Measurements from ENCODE around the gene GOLGA6L2.
"Not testable (repeated sequence)": the region's sequence is repeated elsewhere in the genome, so short reads cannot be mapped to it uniquely, and the experiment has no call there.

Gene GOLGA6L2

DNA sequence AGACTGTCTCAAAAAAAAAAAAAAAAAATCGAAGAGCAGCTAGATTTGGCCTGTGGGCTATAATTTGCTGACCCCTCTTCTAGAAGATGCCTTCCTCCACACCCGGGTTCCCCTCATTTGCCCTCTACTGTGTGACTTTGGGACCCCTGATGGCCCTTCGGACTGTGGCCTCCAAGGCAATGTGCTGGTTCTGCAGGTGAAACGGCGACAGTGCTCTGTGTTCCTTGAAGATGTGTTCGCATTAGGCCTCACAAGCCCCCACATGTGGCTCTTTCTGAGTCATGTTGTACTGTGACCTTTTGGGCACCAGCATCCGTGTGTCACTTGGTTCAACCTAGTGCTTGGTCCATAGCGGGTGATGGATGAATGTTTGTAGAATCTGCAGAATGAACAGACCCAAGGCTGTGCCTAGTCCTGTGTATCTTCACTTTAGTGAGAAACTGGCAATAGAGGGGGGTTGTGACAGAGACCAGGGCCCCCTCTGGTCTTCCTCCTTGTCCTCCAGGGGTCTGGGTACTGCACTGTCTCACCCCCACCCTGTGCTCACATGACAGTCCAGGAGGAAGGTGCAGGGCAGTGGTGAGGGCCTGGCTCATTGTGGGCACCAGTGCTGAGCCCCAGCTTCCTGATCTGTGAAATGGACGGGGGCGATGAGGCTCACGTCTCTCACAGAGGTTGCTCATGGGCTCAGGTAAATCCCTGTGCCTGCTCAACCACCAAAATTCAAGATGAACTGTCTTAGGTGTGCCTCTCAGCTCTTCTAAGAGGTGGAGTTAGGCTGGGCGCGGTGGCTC is 22.7 kb downstream of the GOLGA6L2 start:
- H3K4me3 ChIP-seq (ENCODE audit: low read depth, low read length), result no peak overlapping the region

DNA sequence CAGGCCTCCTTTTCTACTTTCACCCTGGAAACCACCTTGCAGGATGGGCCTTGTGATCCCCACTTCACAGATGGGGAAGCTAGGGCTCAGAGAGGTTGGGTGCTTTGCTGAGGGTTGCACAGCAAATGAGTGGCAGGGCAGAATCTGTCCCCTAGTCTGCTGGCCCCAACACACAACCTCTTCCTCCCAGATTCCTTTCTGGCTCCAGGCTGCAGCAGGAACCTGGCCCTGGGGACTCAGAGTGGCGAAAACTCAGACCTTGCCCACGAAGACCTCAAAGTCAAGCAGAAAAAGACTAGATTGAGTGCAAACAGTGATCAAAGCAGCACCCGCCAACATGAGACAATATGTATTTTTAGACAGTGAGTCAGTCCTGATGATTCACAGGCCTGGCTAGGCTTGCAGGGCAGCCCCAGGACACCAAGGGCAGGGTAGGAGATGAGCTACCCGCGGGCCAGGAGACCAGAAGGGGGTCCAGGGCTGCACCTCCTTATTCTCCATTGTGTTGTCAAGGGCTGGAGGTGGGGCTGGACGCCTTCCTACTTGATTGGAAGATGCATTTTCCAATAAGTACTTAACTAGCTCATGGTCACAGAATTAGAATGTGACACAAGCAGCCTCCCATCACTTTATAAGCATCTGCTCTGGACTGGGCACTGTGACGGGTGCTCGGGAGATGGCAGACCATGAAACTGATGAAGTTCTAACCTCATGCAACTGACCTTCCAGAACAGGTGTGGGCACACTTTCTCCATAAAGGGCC is 23.9 kb downstream of the GOLGA6L2 start:
- no peak overlapping the region for H3K4me3 ChIP-seq (ENCODE audit: low read depth, low read length)

DNA sequence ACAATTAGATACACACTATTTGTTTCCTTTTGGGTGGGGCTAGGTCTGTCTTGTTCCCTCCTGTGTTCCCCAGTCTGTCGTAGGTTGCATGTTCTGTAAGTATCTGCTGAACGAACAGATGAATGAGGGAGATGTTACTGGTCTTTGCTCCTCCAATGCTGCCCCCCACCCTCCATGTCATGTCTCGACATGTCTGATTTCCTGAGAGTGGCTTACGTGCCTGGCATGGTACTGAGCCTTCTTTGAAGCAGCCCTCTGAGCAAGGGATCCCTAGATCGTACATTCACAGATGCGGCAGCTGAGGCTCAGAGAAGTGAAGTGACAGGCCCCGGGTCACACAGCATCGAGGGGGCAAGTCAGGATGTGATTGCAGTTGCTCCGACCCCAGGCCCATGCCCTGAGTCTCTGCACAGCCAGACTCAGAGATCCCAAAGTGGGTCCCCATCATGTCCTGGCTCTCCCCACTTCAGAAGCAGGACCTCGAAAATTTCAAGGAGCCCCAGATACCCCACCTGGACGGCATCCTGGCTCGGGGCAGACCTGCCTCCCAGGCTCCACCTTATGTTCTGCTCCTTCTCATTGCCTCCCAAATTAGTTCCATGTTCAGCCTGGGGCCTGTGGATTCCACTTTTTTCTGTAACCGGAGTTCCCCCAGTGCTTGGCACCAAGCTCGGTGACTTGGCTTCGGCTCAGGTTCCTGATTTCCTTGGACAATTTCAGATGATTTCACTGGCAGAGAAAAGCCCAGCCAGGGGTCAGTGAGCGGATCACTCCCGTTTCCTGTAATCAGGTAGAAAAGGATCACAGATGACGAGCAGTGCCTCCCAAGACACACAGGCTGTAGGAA is 24.7 kb downstream of the GOLGA6L2 start:
- H3K4me3 ChIP-seq (ENCODE audit: low read depth, low read length), result no peak overlapping the region

DNA sequence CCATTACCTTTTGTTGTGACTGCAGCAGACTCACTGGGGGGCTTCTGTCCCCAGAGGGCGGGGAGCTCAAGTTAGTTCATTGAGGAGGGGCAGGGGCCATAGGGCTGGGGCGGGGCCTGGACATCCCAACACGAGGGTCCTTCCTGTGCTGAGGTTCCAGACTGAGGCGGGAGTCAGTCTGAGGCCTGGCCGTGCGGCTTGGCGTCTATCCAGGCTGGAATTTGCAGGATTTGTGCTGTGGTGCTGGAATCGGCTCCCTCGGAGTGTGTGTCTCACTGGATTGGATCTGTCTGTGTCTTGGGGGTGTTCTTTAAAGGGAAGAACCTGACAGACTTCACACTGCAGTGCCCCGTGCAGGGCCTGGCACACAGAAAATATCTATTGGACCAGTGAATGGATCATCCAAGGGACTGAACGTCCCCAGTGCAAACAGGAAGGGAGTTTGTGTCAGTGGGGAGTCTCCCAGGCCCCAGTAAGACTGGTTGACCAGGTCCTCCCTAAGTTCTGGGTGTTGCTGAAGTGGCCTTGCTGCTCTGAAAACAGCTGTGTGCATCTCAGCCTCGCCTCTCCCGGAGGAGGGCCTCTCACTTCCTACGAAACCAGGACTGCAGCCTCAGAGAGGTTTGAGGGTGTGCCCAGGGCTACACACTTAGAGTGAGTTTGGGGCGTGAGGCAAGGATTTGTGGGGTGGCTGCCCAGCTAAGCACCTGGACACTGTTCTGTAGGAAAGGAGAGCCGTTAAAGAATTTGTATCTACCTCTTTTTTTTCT is 26.1 kb downstream of the GOLGA6L2 start:
- no peak overlapping the region for H3K4me3 ChIP-seq (ENCODE audit: low read depth, low read length)

- no peak overlapping the region for H3K4me3 ChIP-seq (ENCODE audit: low read depth, low read length)
These were observed 30.4 kb downstream of the GOLGA6L2 start for GRCh38 chr15:23416349-23417276.

DNA sequence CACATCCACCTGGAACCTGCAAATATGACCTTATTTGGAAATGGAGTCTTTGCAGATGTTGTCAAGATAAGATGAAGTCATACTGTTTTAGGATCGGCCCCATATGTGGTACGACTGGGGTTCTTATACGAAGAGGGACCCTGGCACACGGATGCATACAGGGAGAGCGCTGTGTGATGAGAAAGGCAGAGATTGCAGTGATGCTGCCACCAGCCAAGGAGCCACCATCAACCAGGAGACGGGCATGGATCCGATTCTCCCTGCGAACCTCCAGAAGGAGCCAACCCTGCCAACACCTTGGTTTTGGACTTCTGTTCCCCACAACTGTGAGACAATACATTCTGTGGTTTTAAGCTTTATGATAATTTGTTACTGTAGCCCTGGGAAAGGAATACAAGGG is 31.2 kb downstream of the GOLGA6L2 start:
- not testable (repeated sequence) for H3K4me3 ChIP-seq (ENCODE audit: low read depth, low read length)

- H3K4me3 ChIP-seq (ENCODE audit: low read depth, low read length), result no peak overlapping the region
These were observed 31.6 kb downstream of the GOLGA6L2 start for GRCh38 chr15:23415321-23415865.

- not testable (repeated sequence) for H3K4me3 ChIP-seq (ENCODE audit: low read depth, low read length)
These were observed 34.0 kb downstream of the GOLGA6L2 start for GRCh38 chr15:23412881-23413600.

DNA sequence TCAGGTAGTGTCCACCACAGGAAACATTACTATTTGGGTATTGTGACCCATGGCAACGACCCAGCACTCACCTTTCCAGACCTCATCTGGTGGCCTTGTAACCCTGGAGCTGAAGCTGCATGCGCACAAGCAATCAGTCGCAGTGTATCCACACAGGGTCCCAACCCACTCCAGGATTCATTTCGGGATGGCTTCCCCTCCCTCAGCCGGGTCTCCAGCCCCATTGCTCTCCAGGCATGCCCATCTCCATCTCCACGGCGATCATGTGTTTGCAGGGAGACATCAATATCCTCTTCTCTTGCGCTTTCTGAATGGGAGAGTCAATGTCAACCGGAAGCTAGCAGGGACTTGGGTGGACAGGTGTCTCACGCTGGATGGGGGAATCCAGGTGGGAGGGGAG is 35.2 kb downstream of the GOLGA6L2 start:
- H3K4me3 ChIP-seq (ENCODE audit: low read depth, low read length), result no peak overlapping the region

DNA sequence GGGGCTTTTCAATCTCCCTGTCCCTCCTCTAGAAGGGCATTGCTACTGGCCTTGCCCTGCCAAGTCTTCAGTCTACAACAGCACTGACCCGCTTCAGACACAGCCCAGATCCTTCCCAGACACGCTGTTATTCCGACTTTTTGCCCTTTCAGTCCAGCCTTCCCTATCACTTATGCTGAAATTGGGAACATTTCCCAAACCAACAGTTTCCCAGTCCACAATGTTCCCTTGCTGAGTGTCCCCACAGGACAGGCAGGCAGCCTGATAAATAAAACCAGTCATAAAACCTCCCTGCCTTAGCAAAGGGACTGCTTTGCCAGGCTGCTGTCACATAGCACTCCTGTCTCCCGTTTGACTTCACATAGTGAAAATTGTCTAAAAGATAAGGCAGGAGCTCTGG is 43.5 kb downstream of the GOLGA6L2 start:
- H3K4me3 ChIP-seq (ENCODE audit: low read depth, low read length), result no peak overlapping the region

DNA sequence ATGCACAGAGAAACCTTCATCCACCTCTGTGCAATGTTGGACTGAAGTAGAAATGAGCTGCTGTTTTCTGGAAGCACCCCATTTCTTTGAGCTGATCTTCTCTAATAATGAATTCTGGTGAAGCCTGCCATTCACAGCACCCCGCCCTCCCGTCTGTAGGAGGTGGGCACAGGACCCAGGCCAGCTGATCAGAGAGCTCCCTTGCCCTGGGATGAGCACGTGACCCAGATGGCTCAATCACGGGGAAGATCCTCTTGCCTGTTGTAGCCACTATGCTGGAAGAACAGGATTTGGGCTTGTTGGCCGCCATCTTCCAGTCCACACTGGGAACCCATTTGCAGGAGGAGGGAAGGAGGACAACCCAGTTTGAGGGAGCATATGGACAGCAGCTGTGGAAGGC is 44.5 kb downstream of the GOLGA6L2 start:
- no peak overlapping the region for H3K4me3 ChIP-seq (ENCODE audit: low read depth, low read length)

- no peak overlapping the region for H3K4me3 ChIP-seq (ENCODE audit: low read depth, low read length)
These were observed 44.9 kb downstream of the GOLGA6L2 start for GRCh38 chr15:23402140-23402539.

GRCh38 chr15:23401627-23402026 is 45.4 kb downstream of the GOLGA6L2 start:
- no peak overlapping the region for H3K4me3 ChIP-seq (ENCODE audit: low read depth, low read length)

- not testable (repeated sequence) for H3K4me3 ChIP-seq (ENCODE audit: low read depth, low read length)
These were observed 47.8 kb downstream of the GOLGA6L2 start for GRCh38 chr15:23399207-23399606.

DNA sequence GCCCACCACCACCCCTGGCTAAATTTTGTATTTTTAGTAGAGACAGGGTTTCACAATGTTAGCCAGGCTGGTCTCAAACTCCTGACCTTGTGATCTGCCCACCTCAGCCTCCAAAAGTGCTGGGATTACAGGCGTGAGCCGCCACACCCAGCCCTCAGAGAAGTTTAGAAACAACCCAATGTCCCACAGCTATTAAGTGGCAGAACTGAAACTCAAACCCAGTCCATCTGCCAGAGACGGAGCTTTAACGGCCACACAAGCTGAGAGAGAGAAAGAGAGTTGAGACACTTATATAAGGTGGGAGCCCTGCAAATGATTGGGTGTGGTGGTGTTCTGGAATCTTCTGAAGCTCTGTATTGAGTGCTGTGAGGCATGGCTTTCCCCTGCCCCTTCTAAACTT is 48.7 kb downstream of the GOLGA6L2 start:
- H3K4me3 ChIP-seq (ENCODE audit: low read depth, low read length), result not testable (repeated sequence)

DNA sequence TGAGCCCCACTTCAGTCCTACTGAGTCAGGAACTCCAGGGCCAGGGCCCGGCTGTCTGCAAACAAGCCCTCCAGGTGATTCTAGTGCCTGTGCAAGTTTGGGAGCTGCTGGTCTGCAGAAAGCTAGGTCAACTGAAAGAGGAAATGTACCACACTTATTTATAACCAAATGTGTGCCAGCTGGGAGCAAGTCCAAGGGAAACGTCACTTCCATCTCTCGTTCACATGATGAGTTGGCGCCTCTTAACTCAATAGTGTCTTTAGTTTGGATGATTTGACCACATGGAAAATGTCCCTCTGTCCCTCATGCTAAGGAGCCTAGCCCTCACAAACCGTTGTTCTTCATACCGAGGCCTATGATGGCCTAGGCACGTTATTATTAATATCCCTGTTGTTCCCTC is 49.3 kb downstream of the GOLGA6L2 start:
- H3K4me3 ChIP-seq (ENCODE audit: low read depth, low read length), result no peak overlapping the region

DNA sequence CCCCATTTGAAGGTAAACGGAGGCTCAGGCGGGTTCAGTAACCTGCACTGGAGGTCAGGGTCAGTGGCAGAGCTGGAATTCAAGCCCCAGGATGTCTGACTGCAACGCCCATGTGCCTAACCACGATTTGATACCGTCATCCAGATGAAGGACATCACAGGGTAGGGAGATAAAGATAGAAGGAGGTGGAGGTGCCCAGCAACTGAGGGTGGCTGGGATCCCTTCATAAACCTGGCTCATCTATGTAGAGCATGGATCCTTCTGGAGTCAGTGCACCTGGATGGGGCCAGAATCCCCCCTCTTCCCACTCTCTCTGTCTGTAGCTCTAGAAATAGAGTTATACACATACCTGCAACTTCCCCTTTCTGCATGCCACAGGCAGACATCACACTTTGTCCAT is 51.2 kb downstream of the GOLGA6L2 start:
- H3K4me3 ChIP-seq (ENCODE audit: low read depth, low read length), result no peak overlapping the region

DNA sequence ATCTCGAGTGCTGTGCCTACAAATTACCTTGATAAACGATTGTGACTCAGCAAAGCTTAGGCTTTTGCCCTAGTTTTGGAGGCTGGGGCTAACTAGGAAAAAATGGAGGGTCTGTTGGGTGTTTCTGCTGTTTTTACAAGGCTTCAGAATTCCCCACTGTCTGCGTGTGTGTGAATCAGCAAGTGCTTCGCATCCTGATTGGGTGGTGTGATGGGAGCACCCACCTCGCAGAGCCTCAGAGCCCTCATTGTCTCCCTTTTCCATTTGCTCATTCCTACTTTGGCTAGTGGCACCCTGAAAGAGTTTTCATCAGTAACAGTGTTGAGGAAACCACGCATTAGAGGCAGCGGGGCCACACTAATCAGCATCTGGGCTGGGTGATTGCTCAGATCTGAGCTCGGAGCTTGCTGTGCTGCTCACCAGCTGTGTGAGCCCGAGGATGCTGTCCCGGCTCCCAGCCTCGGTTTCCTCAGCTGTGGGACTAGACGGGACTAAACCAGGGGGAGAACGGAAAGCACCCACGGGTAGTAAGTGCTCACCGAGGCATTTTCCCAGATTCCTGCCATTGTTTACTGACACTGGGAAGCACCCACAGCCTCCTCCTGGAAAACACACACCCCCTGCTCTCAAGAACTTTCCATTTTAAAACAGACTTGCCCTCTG is 51.9 kb downstream of the GOLGA6L2 start:
- no peak overlapping the region for H3K4me3 ChIP-seq (ENCODE audit: low read depth, low read length)
